Colonic mucosa (tissue), 4 donors: ENCODE data around the gene NRAP. TPM values are rescaled to one million over a fixed set of nuclear protein-coding genes. Genes with fewer than 3 reads are reported as not detected.

ENCODE experiments used
- DNase-seq: peaks from one replicate; pipeline ENCODE4 v3.0.0-alpha.2; 2020
- H3K27ac ChIP-seq: fragments of 200-600 bp; one replicate; pipeline ENCODE4 v1.8.0; 2021
- H3K27me3 ChIP-seq: fragments of 200-600 bp; one replicate; pipeline ENCODE4 v1.8.0; 2021
- H3K36me3 ChIP-seq: fragments of 200-600 bp; one replicate; pipeline ENCODE4 v1.8.0; 2021
- H3K4me1 ChIP-seq: fragments of 200-600 bp; one replicate; pipeline ENCODE4 v1.8.0; 2021; ENCODE audit warnings: mild to moderate bottlenecking
- H3K4me3 ChIP-seq: fragments of 200-600 bp; one replicate; pipeline ENCODE4 v1.8.0; 2021
- H3K9ac ChIP-seq, 2 donors: one replicate each; pipeline ENCODE4 v1.7.0; 2013; ENCODE audit warnings: control low read depth in 2 of 2, low read depth in 2 of 2, low read length in 2 of 2
- H3K9me3 ChIP-seq: fragments of 200-600 bp; one replicate; pipeline ENCODE4 v1.8.0; 2021
- CTCF ChIP-seq: fragments of 200-600 bp; IDR thresholded peaks from one replicate; pipeline ENCODE4 v1.8.0; 2022; ENCODE audit warnings: antibody characterized with exemption, mild to moderate bottlenecking
- intact Hi-C: fragments of 100-400 bp; cut with DNase I; formaldehyde crosslinking; loops from one replicate; pipeline ENCODE4 v1.14.1; 2022
- total RNA-seq, 2 donors: library from RNA; stranded (reverse); fragmentation: NEBNext Ultra II Directional in 1 of 2; extraction: Animal tissue kit (Norgen Biotek cat#: 25700) in 1 of 2; gene quantifications; one replicate each; pipeline ENCODE4 v1.2.1, GENCODE V29; 2021
- donor health status: healthy.
- donor health status: DM: no; HTN: no; CAD: no.
- donor health status: DM: no; HTN: no; CAD: no.

Gene NRAP
- total RNA-seq, 2 donors from 2014 or later, result 1.1 to 1.3 TPM

DNA sequence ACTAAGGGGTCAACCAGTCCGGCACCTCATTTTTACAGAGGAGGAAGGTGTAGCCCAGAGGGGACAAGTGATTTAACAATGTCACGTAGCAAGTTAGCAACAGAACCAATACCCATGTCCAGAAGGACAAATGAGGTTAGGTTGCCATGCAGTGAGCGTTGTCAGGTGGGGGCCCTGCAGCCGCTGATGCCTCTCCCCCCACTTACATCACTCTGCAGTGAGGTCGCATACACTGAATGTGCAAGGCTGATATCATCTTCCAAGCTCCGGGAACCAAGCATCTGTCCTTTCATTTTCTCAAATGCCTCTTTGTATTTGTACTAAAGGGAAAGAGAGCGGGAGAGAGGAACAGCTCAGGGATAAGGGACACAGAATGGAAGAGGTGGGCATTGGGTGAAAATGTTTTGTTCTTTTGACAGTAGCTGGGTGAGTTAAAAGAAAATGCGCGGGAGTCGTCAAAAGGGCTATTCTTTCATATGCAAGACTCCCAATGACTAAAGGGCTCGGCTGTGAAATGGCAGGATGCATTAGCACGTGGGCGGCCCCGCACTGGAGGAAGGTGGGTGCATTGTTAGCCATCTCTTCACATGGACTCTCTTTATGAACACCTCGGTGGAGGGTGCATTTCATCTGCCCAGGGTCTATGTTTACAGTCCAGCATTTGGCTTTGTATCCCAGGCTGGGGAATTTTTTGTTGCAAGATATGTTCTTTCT lies 49.7 kb downstream of the NRAP start:
- no peak for TF ChIP-seq CTCF
- no peaks in the 10 kb centered on the region for H3K9me3 ChIP-seq
- H3K27ac ChIP-seq, result no peak overlapping the region
- no peaks in the 10 kb centered on the region for H3K4me1 ChIP-seq
- no peak overlapping the region for H3K4me3 ChIP-seq
- intact Hi-C loops, result no loop called here
- no peak for DNase-seq
- H3K36me3 ChIP-seq, result no peaks in the 10 kb centered on the region
- H3K27me3 ChIP-seq, result no peaks in the 10 kb centered on the region
- no peak overlapping the region for H3K9ac ChIP-seq

- no peaks in the 10 kb centered on the region for H3K36me3 ChIP-seq
- H3K4me1 ChIP-seq, result no peaks in the 10 kb centered on the region
- H3K4me3 ChIP-seq, result no peak overlapping the region
- no peak overlapping the region for H3K27ac ChIP-seq
- no peak overlapping the region for H3K9ac ChIP-seq
- no peak for TF ChIP-seq CTCF
- intact Hi-C loops, result no loop called here
- H3K27me3 ChIP-seq, result no peaks in the 10 kb centered on the region
- DNase-seq, result no peak
- no peaks in the 10 kb centered on the region for H3K9me3 ChIP-seq
Observed at GRCh38 chr10:113613427-113613826, 50.4 kb downstream of the NRAP start.

GRCh38 chr10:113612154-113612553 lies 51.7 kb downstream of the NRAP start:
- intact Hi-C loops, result no loop called here
- TF ChIP-seq CTCF, result no peak
- DNase-seq, result no peak

GRCh38 chr10:113610631-113611601 lies 52.9 kb downstream of the NRAP start:
- no peak for DNase-seq
- intact Hi-C loops, result no loop called here
- Histone ChIP-seq H3K4me1 (no peaks in the 10 kb centered on the region), H3K9ac (no peak overlapping the region), H3K9me3 (no peaks in the 10 kb centered on the region), H3K27me3 (no peaks in the 10 kb centered on the region), H3K4me3 (no peak overlapping the region), H3K36me3 (no peaks in the 10 kb centered on the region), H3K27ac (no peak overlapping the region)
- TF ChIP-seq CTCF, result no peak

More at GRCh38 chr10:113612154-113612553, 51.7 kb downstream of the NRAP start:
- H3K4me3 ChIP-seq, result no peak overlapping the region
- no peaks in the 10 kb centered on the region for H3K27me3 ChIP-seq
- no peak overlapping the region for H3K27ac ChIP-seq
- no peaks in the 10 kb centered on the region for H3K36me3 ChIP-seq
- no peak overlapping the region for H3K9ac ChIP-seq
- H3K4me1 ChIP-seq, result no peaks in the 10 kb centered on the region
- H3K9me3 ChIP-seq, result no peaks in the 10 kb centered on the region

GRCh38 chr10:113609704-113610108 lies 54.1 kb downstream of the NRAP start:
- H3K4me3 ChIP-seq, result no peak overlapping the region
- no peak for DNase-seq
- no peaks in the 10 kb centered on the region for H3K36me3 ChIP-seq
- no peaks in the 10 kb centered on the region for H3K27me3 ChIP-seq
- no peak for TF ChIP-seq CTCF
- H3K4me1 ChIP-seq, result no peaks in the 10 kb centered on the region
- no peak overlapping the region for H3K27ac ChIP-seq
- intact Hi-C loops, result no loop called here
- H3K9ac ChIP-seq, result no peak overlapping the region
- H3K9me3 ChIP-seq, result no peaks in the 10 kb centered on the region
